Chondrocyte (in vitro differentiated cells): ENCODE results near the gene HES7. TPM values are rescaled to one million over a fixed set of nuclear protein-coding genes. Genes with fewer than 3 reads are reported as not detected.

Source experiments
- DNase-seq: peaks from one replicate; pipeline ENCODE4 v3.0.0; 2021; ENCODE audit warnings: mixed read lengths, low spot score
- H3K27ac Mint-ChIP-seq: one replicate; pipeline ENCODE4 v1.8.0; 2021; ENCODE audit warnings: mild to moderate bottlenecking, moderate library complexity, mixed read lengths; ENCODE audit not compliant: unreplicated experiment
- H3K27me3 Mint-ChIP-seq: 2 replicates; pipeline ENCODE4 v1.8.0; 2021; ENCODE audit warnings: low read depth, mixed read lengths
- H3K36me3 Mint-ChIP-seq: 2 replicates; pipeline ENCODE4 v1.8.0; 2021; ENCODE audit warnings: low read depth, mixed read lengths
- H3K4me1 Mint-ChIP-seq: 2 replicates; pipeline ENCODE4 v1.8.0; 2021; ENCODE audit warnings: low read depth, mild to moderate bottlenecking, mixed read lengths
- H3K4me3 Mint-ChIP-seq: one replicate; pipeline ENCODE4 v1.8.0; 2021; ENCODE audit warnings: mild to moderate bottlenecking, moderate library complexity, mixed read lengths; ENCODE audit not compliant: unreplicated experiment
- H3K9me3 Mint-ChIP-seq: 2 replicates; pipeline ENCODE4 v1.8.0; 2021; ENCODE audit warnings: low read depth, mixed read lengths
- CTCF ChIP-seq: fragments of 200-600 bp; sonication (generic); IDR thresholded peaks from 2 replicates; pipeline ENCODE4 v1.5.0; 2021; ENCODE audit warnings: antibody characterized with exemption, mild to moderate bottlenecking, moderate library complexity
- total RNA-seq: library from RNA; stranded (reverse); gene quantifications from 3 replicates; pipeline ENCODE4 v1.2.1, GENCODE V29; 2021

The HES7 gene
- total RNA-seq, 1 donor from 2014 or later, result 1.5 TPM

DNA sequence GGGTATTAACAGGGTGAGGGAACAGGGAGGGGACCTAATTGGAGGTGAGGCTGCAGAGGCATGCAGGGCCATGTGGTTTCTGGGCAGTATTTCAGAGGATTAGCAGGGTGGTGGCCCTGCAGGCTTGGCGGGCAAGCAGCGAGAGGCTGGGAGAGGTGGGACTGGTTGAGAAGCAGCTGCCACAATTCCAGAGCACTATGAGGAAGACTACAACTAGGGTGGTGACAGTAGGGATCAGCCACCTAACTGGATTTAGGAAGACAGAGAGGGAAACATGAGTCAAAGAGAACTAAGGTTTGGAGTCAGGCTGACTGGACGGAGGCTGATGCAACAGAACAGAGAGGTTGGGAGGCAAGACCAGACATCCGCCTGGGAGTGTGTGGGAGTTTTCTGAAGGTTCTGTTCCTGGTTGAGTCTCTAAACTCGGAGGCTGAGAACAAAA lies 17.9 kb downstream of the HES7 start:
- TF ChIP-seq CTCF, result no peak
- H3K27ac Mint-ChIP-seq, result no peak overlapping the region
- peaks cover 9% of the 10 kb centered on the region for H3K4me1 Mint-ChIP-seq
- H3K4me3 Mint-ChIP-seq, result no peak overlapping the region
- peaks cover 10% of the 10 kb centered on the region for H3K27me3 Mint-ChIP-seq
- DNase-seq, result no peak
- no peaks in the 10 kb centered on the region for H3K9me3 Mint-ChIP-seq
- H3K36me3 Mint-ChIP-seq, result no peaks in the 10 kb centered on the region

- no peak overlapping the region for H3K27ac Mint-ChIP-seq
- no peak for DNase-seq
- peaks cover 3% of the 10 kb centered on the region for H3K27me3 Mint-ChIP-seq
These were observed 19.0 kb downstream of the HES7 start for GRCh38 chr17:8104911-8105310.

DNA sequence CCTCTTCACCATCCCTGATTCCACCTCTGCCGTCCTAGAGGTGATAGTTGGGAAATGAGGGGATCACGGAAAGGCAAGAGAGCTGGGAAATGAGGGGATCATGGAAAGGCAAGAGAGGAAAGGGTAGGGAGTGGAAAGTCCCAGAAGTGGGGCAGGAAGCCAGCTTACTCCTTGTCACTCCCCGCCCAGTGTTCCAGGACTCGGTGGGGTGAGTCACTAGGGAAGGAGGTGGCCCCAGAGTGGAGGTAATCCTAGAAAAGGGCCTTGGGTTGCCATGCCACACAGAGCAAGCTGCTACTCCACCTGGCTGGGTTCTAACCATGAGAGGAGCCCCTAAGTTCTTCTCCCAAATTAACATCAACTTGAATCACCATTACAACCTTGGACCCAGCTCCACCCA lies 20.4 kb downstream of the HES7 start:
- peaks cover 3% of the 10 kb centered on the region for H3K27me3 Mint-ChIP-seq
- H3K27ac Mint-ChIP-seq, result no peak overlapping the region
- no peak for TF ChIP-seq CTCF
- H3K9me3 Mint-ChIP-seq, result no peaks in the 10 kb centered on the region
- no peaks in the 10 kb centered on the region for H3K36me3 Mint-ChIP-seq
- no peak overlapping the region for H3K4me3 Mint-ChIP-seq
- peaks cover 9% of the 10 kb centered on the region for H3K4me1 Mint-ChIP-seq
- no peak for DNase-seq

More at GRCh38 chr17:8104911-8105310, 19.0 kb downstream of the HES7 start:
- H3K4me3 Mint-ChIP-seq, result no peak overlapping the region
- no peak for TF ChIP-seq CTCF
- H3K9me3 Mint-ChIP-seq, result no peaks in the 10 kb centered on the region
- H3K4me1 Mint-ChIP-seq, result peaks cover 9% of the 10 kb centered on the region
- H3K36me3 Mint-ChIP-seq, result no peaks in the 10 kb centered on the region

- no peak overlapping the region for H3K4me3 Mint-ChIP-seq
- no peak overlapping the region for H3K27ac Mint-ChIP-seq
- H3K9me3 Mint-ChIP-seq, result no peaks in the 10 kb centered on the region
- no peak for DNase-seq
- H3K36me3 Mint-ChIP-seq, result no peaks in the 10 kb centered on the region
- peaks cover 12% of the 10 kb centered on the region for H3K27me3 Mint-ChIP-seq
- no peak for TF ChIP-seq CTCF
- H3K4me1 Mint-ChIP-seq, result peaks cover 9% of the 10 kb centered on the region
These were observed 22.2 kb downstream of the HES7 start for GRCh38 chr17:8101721-8102120.

GRCh38 chr17:8100763-8101162 lies 23.1 kb downstream of the HES7 start:
- Mint-ChIP-seq H3K27ac (no peak overlapping the region), H3K36me3 (no peaks in the 10 kb centered on the region), H3K4me3 (no peak overlapping the region), H3K4me1 (peaks cover 3% of the 10 kb centered on the region), H3K9me3 (no peaks in the 10 kb centered on the region), H3K27me3 (peaks cover 21% of the 10 kb centered on the region)
- TF ChIP-seq CTCF, result no peak
- no peak for DNase-seq
